ACHN (cell line): ENCODE measurements around the gene SMCR8.

ENCODE experiments used
- DNase-seq: peaks from one replicate; pipeline ENCODE4 v3.0.0-alpha.2; 2015
- in situ Hi-C: cut with HindIII; loops from 2 replicates; pipeline ENCODE4 v1.10.0; 2017; ENCODE audit warnings: low sequenced_read_pairs, low pct_ligation_motif_present, low pct_unique_long_range_greater_than_20kb

The SMCR8 gene

DNA sequence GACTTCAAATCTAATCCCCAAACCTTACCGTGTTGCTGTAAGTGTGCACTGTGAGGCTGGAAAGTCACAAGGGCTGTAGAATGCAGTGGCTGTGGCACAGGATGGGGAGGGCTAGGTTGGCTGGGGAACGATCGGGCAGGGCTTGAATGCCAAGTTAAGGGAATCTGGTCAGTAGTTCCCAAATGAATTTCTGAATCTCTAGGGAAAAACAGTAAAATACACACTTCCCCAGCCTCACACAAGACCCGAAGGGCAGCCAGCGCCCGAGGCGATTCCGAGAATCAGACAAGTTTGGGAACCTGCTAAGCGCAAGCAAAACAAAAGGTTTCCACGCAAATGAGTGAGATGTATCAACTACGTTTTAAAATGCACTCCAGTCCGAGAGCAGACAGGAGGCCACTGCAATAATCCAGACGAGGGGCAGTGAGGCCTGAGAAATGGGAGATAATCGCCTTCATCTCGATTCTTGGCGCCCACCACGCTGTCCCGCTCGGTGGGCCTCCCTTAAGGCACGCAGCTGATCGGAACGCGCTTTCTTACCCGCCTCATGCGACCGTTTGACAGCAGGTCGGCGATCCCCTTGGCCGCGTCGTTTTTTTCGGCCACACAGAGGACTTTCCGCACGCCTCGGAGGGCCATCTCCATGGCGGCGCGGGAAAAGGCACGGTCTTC lies 898 bp upstream of the SMCR8 start:
- in situ Hi-C loops: no loop called here

DNA sequence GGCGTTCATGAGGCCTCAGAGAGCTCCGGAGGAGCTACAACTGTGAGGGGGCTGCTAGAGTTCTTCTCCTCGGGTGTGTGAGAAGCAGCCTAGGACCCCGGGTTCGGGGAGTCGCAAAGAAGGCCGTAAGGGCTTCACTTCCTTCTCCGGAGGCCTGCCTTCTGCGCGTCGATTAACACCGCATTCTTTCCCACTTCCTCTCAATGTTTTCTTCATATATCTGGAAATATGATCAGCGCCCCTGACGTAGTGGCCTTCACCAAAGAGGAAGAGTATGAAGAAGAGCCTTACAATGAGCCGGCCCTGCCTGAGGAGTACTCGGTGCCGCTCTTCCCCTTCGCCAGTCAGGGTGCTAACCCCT lies 449 bp downstream of the SMCR8 start:
- in situ Hi-C loops: no loop called here
- DNase-seq: no peak

More for the DNA sequence above, 898 bp upstream of the SMCR8 start:
- peak; percentile 27 for DNase-seq

DNA sequence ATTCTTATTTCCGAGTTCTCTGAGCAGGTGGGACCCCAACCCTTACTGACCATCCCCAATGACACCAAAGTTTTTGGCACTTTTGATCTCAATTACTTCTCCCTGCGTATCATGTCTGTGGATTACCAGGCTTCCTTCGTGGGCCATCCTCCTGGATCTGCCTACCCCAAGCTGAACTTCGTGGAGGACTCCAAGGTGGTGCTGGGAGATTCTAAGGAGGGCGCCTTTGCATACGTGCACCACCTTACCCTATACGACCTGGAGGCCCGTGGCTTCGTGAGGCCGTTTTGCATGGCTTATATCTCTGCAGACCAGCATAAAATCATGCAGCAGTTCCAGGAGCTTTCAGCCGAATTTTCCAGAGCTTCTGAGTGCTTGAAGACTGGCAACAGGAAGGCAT lies 868 bp downstream of the SMCR8 start:
- in situ Hi-C loops: no loop called here
- no peak for DNase-seq

DNA sequence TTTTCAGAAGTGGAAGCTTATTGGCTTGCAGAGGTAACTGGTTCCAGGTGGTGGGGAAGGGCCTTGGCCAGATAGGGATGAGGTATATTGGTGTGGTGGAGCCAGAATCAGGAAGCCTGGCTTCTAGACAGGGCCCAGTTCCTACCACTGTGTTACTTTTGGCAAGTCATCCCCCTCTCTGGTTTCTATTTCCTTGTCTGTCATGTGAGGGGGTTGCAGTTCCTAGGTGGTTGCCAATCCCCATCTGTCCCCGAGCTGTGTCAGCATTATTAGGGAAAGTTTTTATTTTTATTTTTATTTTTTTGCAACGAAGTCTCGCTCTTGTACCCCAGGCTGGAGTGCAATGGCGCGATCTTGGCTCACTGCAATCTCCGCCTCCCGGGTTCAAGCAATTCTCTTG lies 3.0 kb downstream of the SMCR8 start:
- in situ Hi-C loops: no loop called here
- DNase-seq: no peak

DNA sequence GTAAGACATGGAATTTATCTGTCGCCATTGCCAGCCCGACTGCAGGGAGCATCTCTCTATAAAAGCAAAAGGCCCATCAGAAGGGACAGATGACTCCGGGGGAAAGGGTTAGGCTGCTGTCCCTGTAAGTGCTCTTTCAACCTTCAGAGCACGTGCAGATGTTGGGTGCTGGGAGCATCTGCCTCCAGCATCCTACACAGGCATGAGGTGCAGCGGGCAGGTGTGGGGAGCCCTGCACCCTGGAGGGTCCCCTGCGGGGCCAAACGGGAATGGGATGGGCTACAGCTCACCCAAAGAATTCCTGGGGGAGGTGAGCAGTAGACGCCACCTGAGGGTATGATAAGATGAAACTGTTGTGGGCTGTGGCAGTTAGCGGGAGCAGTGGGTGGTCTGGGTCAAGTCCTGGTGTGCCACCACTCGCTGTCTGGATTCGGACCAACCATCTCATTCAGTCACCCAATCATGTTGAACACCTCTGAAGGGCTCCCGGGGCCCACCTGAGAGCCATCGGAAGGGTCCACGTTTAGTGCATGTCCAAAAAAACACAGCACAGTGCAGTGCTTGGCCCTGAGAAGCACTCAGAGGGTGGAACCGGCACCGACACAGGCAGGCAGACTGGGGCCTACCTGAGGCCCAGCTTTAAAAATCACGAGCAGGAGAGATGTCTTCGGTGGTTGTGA lies 3.8 kb downstream of the SMCR8 start:
- in situ Hi-C loops: no loop called here
- DNase-seq: no peak

DNA sequence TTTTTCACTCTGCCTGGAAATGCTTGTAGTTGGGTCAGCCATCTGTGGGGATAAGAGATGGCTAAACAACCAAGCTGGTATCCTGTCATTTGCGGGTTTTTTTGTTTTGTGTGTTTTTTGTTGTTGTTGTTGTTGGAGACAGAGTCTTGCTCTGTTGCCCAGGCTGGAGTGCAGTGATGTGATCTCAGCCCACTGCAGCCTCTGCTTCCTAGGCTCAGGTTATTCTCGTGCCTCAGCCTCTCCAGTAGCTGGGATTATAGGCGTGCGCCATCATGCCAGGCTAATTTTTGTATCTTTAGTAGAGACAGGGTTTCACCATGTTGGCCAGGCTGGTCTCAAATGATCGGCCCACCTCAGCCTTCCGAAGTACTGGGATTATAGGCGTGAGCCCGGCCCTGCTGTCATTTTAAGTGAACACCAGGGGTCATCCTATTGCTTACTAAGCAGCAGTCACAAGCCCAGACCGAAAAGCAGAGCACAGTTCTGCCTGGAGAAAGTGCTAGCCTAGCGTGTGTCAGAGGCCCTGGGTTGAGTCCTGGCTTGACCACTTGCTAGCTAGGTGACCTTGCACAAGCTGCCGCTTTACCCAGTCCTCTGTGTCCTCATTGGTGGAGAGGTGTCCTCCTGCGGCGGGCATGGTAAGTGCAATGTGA lies 4.6 kb downstream of the SMCR8 start:
- in situ Hi-C loops: no loop called here
- peak; percentile 46 for DNase-seq

DNA sequence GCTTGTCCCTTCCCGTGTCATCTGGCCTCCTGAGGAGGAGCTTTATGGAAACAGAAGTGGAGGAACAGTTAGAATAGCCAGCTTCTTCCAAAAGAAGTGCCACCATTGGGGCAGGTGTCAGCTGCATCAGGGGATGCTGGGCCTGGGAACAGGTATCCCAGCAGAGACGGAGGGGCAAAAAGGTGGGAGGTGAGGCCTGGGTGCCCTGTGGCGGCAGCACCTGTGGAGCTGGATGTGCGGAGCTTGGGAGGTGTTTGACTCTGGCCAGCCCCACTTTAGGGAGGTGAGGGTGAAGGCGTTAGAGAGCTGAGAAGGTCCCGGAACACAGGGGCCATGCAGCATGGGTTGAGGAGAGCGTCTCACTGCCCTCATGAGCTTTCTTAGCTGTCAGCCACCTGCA lies 5.2 kb downstream of the SMCR8 start:
- no peak for DNase-seq
- in situ Hi-C loops: no loop called here

DNA sequence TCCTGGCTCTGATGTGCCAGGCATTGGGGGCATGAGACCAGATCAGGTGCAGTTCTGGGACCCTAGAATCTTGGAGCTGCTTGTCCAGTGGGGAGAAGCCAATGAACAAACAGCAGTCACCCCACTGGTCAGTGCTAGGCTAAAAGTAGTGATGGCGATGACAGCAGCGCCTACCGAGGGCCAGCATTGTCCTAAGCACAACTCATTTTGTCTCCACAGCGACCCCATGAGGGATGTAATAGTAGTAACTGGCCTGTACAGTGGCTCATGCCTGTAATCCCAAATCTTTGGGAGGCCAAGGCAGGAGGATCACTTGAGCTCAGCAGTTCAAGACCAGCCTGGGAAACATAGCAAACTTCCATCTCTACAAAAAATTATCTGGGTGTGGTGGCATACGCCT lies 6.2 kb downstream of the SMCR8 start:
- no peak for DNase-seq
- in situ Hi-C loops: no loop called here

DNA sequence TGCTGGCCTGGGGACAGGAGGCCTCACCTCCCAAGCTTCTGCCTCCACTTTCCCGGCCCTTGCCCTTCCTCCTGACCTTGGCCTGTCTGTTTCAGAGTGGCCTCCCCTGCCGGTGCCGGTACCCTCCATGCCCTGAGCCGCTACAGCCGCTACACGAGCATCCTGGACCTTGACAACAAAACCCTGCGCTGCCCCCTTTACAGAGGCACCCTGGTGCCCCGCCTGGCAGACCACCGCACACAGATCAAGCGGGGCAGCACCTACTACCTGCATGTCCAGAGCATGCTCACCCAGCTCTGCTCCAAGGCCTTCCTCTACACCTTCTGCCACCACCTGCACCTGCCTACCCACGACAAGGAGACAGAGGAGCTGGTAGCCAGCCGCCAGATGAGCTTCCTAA lies 7.4 kb downstream of the SMCR8 start:
- in situ Hi-C loops: no loop called here
- no peak for DNase-seq

DNA sequence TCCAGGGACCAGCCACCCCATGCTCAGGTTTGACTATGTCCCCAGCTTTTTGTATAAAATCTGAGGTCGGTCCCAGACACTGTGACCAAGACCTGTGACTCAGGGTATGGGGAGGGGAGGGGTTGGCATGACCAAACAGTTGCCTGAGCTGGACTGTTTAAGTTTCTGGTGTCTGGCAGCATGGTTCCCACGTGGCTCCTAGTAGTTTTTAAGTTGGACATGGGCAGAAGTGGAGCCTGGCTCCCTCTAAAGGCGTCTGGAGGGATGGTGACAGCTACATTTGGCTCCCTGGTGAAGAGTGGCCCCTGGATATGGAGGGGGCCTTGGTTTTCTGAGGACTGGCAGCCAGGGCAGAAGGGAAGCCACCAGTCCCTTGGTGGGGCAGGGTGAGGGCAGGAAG lies 7.9 kb downstream of the SMCR8 start:
- DNase-seq: no peak

DNA sequence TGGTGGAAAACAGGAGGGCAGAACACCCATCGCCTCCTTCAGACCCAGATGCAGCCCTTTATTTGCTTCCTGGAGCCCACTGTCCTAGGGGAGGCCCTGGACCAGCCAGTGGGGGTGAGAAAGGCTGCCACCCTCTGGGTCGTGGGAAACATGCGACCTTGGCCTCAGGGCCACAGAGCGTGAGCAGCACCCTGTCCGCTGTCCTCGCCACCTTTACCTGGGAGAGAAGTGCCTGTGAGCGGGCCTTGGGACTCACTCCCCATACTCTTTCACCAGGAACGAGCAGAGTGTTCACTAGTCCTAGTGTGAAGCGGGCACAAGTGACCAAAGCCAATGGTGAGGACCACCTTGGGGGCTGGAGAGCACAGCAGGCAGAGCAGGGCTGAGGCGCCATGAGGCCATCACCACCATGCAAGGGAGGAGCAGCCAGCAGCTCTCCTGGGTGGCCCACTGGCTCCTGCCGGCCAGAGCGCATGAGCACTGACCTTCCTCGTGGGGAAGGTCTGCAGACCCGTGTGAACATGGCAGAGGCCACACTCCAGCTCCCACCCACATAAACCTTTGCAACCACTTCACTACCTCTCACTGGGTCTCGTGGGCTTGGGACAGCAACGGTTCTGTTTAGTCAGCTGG lies 8.5 kb downstream of the SMCR8 start:
- no peak for DNase-seq
- in situ Hi-C loops: no loop called here

More for the DNA sequence above, 7.9 kb downstream of the SMCR8 start:
- in situ Hi-C loops: no loop called here

DNA sequence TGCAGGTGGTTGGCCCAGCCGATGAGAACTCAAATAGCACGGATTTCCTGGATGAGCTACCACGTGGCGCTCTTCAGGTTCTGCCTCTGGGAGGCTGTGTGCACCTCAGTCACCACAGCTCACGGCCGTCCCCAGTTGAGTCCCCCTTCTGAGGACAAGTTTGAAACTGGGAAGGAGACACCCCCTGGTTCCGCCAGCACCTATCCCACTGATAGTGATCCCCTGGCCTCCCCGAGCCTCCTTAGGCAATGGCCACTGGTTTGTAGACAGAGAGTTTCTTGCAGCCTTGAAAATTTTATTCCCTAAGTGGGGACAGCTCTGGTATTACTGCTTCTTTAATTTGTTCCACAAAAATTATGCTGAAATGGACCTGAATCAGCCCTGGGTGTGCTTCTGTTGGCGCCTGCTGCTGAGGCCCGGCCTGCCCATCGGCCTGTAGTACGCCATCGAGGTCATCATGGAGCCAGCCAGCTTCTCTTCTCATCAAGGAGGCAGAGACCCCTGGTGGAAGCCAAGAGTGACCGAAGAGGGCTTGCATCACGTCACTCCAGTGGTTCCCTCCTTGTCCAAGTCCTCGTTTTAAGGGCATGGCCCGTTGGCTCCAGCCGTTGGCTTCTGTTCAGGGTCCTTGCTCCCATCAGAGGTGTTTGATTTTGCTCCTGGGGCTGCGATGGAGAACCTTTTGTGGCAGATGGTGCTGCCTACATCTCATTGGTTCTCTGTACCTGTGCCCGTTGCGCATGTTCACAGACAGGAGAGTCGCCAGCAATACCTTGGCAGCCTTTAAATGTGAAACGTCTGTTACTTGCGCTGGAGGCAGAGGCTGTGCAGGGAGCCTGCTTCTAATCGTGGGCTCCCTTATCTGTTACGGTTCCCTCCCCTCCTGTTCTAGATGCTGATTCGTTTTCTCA lies 9.3 kb downstream of the SMCR8 start:
- no peak for DNase-seq
- in situ Hi-C loops: no loop called here

DNA sequence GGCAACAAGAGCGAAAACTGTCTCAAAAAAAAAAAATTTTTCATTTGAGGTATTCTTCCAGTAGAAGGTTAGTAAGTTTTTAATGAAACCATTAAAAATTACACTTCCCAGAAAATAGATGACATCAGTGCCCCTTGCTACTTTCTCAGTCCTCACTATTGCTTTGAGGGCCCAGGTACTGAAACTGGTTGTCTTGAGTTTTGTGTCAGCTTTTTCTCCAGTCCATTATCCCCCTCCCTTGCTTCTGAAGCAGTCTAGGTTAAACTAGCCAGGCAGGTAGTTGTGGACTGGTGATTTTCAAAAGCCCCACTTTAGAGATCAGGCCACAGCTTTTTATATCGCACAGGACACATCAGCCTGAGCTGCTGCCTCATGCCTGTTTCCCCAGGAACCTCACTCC lies 10.9 kb downstream of the SMCR8 start:
- in situ Hi-C loops: no loop called here

DNA sequence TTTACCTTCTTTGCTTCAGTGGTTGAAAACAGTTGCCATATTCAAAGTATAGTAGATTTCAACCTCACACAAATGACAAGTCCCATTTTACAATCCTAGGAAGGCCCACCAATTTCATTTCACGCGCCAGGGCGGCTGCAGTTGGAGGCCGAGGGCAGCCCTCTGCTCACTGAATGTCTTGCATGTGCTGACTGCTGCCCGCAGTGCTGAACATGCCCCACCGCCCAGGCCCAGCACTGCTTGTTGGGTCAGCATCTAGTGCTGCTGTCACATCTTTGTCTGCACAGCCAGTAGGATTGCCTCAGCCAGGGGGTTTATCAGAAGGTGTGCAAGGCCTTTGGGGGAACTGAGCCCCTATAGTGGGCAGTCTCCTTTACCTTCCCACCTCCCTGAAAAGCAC lies 11.5 kb downstream of the SMCR8 start:
- DNase-seq: no peak
- in situ Hi-C loops: no loop called here

More for the DNA sequence above, 10.9 kb downstream of the SMCR8 start:
- DNase-seq: no peak

DNA sequence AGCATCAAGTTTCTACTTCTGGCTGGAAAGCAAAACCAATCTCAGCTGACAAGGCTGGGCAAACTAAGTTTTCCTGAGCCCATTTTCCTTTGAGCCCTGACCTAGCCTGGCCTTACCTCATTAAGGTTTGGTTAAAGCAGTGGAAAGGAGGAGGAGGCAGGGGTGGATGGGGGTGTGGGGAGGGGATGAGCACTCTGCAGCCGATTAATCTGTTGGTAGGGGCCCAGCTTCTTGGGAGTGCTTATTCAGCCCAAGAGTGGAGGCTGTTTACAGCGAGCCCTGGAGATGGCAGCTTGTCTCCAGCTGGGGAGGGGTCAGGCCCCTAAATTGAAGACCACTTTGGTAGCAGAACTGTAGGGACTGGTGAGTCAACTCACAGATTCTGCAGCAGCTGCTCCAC lies 12.0 kb downstream of the SMCR8 start:
- in situ Hi-C loops: no loop called here
- DNase-seq: no peak

DNA sequence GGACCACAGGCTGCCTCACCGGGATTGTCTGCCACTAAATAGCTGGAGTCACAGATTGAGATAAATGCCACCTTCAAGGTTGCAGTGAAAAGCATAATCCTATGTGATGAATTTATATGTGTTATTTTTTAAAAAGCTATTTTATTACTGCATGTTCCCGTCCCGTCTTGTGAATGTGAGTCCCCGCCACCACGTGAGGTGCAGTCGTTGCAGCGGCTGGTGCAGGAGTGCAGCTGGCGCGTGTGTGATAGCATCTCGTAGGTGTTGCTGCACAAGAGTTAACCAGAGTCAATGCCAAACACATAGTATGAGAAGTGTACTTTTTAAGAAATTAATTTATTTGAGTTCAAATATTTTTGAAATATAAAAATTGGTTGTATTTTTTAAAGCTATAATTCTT lies 12.5 kb downstream of the SMCR8 start:
- in situ Hi-C loops: no loop called here
- no peak for DNase-seq

DNA sequence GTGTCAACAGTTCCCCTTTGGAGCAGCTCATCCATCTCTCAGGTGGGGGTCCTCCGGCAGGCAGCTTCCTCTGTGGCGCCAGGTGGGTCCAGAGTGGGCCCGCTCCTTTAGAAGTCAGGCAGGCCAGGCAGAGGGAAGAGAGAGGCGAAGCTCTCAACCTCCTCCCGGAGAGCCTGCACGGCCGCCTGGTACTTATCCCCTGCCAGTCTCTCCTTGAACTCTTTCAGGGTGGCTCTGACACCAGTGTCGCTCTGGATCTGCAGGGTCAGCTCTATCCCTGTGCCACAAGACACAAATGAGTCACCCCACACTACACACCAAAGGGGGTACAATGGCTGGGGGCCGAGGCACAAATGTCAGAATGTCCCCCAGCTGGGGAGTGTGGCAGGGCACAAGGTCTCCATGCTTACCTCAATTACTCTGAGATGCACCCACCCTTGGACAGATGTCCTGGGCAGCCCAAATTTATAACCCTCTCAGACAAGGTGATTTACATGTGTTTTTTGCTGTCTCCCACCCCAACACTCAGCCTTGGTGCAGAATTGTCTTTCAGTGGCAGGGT lies 13.6 kb downstream of the SMCR8 start:
- in situ Hi-C loops: no loop called here
- DNase-seq: no peak

DNA sequence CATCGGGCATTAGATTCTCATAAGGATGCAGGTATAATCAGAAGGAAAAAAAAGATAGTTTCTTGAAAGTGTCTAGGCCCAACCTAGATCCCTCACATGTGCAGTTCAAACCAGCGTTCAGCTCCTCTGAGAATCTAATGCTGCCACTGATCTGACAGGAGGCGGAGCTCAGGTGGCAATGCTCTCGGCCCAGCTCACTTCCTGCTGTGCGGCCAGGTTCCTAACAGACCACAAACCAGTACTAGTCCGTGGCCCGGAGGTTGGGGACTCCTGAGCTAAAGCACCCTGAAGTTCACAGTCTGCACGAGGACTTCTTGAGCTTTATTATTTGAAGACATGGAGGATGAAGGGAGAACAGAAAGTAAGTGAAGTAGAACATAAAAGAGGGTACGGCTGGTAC lies 16.8 kb downstream of the SMCR8 start:
- no peak for DNase-seq
- in situ Hi-C loops: no loop called here
